Coronary artery (tissue), 2 donors: ENCODE data around the gene ZNF326.
"Not testable (repeated sequence)": the region's sequence is repeated elsewhere in the genome, so short reads cannot be mapped to it uniquely, and the experiment has no call there.

Source experiments
- DNase-seq: peaks from one replicate; pipeline ENCODE4 v3.0.0-alpha.2; 2017; ENCODE audit warnings: low spot score
- H3K27ac ChIP-seq, 2 donors: fragments of 200-600 bp; sonication (generic); one replicate each; pipeline ENCODE4 v1.5.1; 2016 to 2019
- H3K4me3 ChIP-seq: fragments of 200-600 bp; sonication (generic); 2 replicates; pipeline ENCODE4 v1.5.1; 2016; ENCODE audit warnings: mild to moderate bottlenecking, moderate library complexity
- CTCF ChIP-seq: fragments of 200-600 bp; sonication (generic); IDR thresholded peaks from one replicate; pipeline ENCODE4 v1.5.1; 2019; ENCODE audit warnings: antibody characterized with exemption

The ZNF326 gene

GRCh38 chr1:90039652-90040051, 44.7 kb downstream of the ZNF326 start:
- TF ChIP-seq CTCF, result no peak
- Histone ChIP-seq H3K27ac (no peak overlapping the region), H3K4me3 (no peak overlapping the region)
- no peak for DNase-seq

- H3K4me3 ChIP-seq, result no peak overlapping the region
- TF ChIP-seq CTCF, result no peak
- no peak overlapping the region for H3K27ac ChIP-seq
- no peak for DNase-seq
These were observed 48.7 kb downstream of the ZNF326 start for GRCh38 chr1:90043586-90043985.

GRCh38 chr1:90044346-90044745, 49.4 kb downstream of the ZNF326 start:
- Histone ChIP-seq H3K4me3 (no peak overlapping the region), H3K27ac (no peak overlapping the region)
- TF ChIP-seq CTCF, result no peak
- DNase-seq, result no peak

- Histone ChIP-seq H3K27ac (no peak overlapping the region), H3K4me3 (no peak overlapping the region)
- DNase-seq, result no peak
- TF ChIP-seq CTCF, result no peak
These were observed 51.1 kb downstream of the ZNF326 start for GRCh38 chr1:90045853-90046563.

- Histone ChIP-seq H3K4me3 (no peak overlapping the region), H3K27ac (no peak overlapping the region)
- no peak for TF ChIP-seq CTCF
- DNase-seq, result no peak
These were observed 51.7 kb downstream of the ZNF326 start for GRCh38 chr1:90046635-90047034.

GRCh38 chr1:90048043-90048442, 53.1 kb downstream of the ZNF326 start:
- no peak for TF ChIP-seq CTCF
- no peak for DNase-seq
- Histone ChIP-seq H3K4me3 (no peak overlapping the region), H3K27ac (no peak overlapping the region)

GRCh38 chr1:90062700-90063643, 68.1 kb downstream of the ZNF326 start:
- H3K4me3 ChIP-seq, DNase-seq, H3K27ac ChIP-seq: not testable (repeated sequence)

GRCh38 chr1:90064109-90064508, 69.2 kb downstream of the ZNF326 start:
- not testable (repeated sequence) for DNase-seq, H3K4me3 ChIP-seq, H3K27ac ChIP-seq
